Progenitor cell of endocrine pancreas (in vitro differentiated cells): ENCODE data around the gene ZNF630. TPM values are rescaled to one million over a fixed set of nuclear protein-coding genes. Genes with fewer than 3 reads are reported as not detected.
"Not testable (repeated sequence)": the region's sequence is repeated elsewhere in the genome, so short reads cannot be mapped to it uniquely, and the experiment has no call there.

Source experiments
- DNase-seq: peaks from one replicate; pipeline ENCODE4 v3.0.0; 2021; ENCODE audit warnings: low spot score; ENCODE audit not compliant: unreplicated experiment
- H3K27ac Mint-ChIP-seq: 2 replicates; pipeline ENCODE4 v1.8.0; 2021; ENCODE audit warnings: mild to moderate bottlenecking, moderate library complexity, mixed read lengths
- H3K27me3 Mint-ChIP-seq: 2 replicates; pipeline ENCODE4 v1.8.0; 2021; ENCODE audit warnings: mixed read lengths
- H3K36me3 Mint-ChIP-seq: 2 replicates; pipeline ENCODE4 v1.8.0; 2022; ENCODE audit warnings: mixed read lengths; ENCODE audit not compliant: insufficient read depth
- H3K4me1 Mint-ChIP-seq: 2 replicates; pipeline ENCODE4 v1.8.0; 2021; ENCODE audit warnings: low read depth, mixed read lengths
- H3K4me3 Mint-ChIP-seq: 2 replicates; pipeline ENCODE4 v1.8.0; 2021; ENCODE audit warnings: low read depth, mild to moderate bottlenecking, moderate library complexity, mixed read lengths
- H3K9me3 Mint-ChIP-seq: 2 replicates; pipeline ENCODE4 v1.8.0; 2021; ENCODE audit warnings: low read depth, mixed read lengths
- long read RNA-seq: library from polyadenylated mRNA; unstranded; transcript quantifications from one replicate; pipeline ENCODE4 v2.0.0, GENCODE V29; 2020
- total RNA-seq: library from RNA; stranded (reverse); gene quantifications from 2 replicates; pipeline ENCODE4 v1.2.1, GENCODE V29; 2021
- TF ChIP-seq, protein P1 (sequence below): fragments of 200-600 bp; sonication (generic); IDR thresholded peaks from one replicate; pipeline ENCODE4 v1.5.0; 2021; ENCODE audit warnings: antibody characterized with exemption, mild to moderate bottlenecking; ENCODE audit not compliant: unreplicated experiment

The ZNF630 gene
- 2.7 and 3.0 TPM in 2 replicates for total RNA-seq
- long read RNA-seq, transcript ZNF630-206 (5 exons, 2,829 nt): major isoform, 7 of 16 reads
- long read RNA-seq, partial matches to known transcripts: 0 of 16 reads
- long read RNA-seq, other reads (novel, unspliced or antisense): 8 of 16 reads

GRCh38 chrX:48071064-48071985 is at the start of gene ZNF630:
ZNF630 (minus strand) TSS chrX:48071640; CDS start chrX:48066886, 4,754 bp downstream.
- Mint-ChIP-seq H3K27me3 (no peaks in the 10 kb centered on the region), H3K4me1 (peaks cover 6% of the 10 kb centered on the region), H3K4me3 (peak within 1 kb of the TSS; percentile 95), H3K27ac (peak within 1 kb of the TSS; percentile 99), H3K9me3 (peaks cover 3% of the 10 kb centered on the region), H3K36me3 (peaks cover 2% of the 10 kb centered on the region)
- TF ChIP-seq, protein P1, sequence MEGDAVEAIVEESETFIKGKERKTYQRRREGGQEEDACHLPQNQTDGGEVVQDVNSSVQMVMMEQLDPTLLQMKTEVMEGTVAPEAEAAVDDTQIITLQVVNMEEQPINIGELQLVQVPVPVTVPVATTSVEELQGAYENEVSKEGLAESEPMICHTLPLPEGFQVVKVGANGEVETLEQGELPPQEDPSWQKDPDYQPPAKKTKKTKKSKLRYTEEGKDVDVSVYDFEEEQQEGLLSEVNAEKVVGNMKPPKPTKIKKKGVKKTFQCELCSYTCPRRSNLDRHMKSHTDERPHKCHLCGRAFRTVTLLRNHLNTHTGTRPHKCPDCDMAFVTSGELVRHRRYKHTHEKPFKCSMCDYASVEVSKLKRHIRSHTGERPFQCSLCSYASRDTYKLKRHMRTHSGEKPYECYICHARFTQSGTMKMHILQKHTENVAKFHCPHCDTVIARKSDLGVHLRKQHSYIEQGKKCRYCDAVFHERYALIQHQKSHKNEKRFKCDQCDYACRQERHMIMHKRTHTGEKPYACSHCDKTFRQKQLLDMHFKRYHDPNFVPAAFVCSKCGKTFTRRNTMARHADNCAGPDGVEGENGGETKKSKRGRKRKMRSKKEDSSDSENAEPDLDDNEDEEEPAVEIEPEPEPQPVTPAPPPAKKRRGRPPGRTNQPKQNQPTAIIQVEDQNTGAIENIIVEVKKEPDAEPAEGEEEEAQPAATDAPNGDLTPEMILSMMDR: no peak
- DNase-seq: peak; percentile 41

GRCh38 chrX:48107717-48108116 is 36.3 kb upstream of the ZNF630 start:
- TF ChIP-seq, protein P1: no peak
- no peak overlapping the region for H3K27ac Mint-ChIP-seq
- peaks cover 3% of the 10 kb centered on the region for H3K9me3 Mint-ChIP-seq
- H3K36me3 Mint-ChIP-seq: no peaks in the 10 kb centered on the region
- no peaks in the 10 kb centered on the region for H3K27me3 Mint-ChIP-seq
- H3K4me3 Mint-ChIP-seq: no peak overlapping the region
- no peak for DNase-seq
- no peaks in the 10 kb centered on the region for H3K4me1 Mint-ChIP-seq

- Mint-ChIP-seq H3K4me3 (no peak overlapping the region), H3K27me3 (no peaks in the 10 kb centered on the region), H3K9me3 (peaks cover 13% of the 10 kb centered on the region), H3K36me3 (no peaks in the 10 kb centered on the region), H3K27ac (no peak overlapping the region), H3K4me1 (no peaks in the 10 kb centered on the region)
- TF ChIP-seq, protein P1: no peak
- DNase-seq: no peak
Measured at GRCh38 chrX:48102874-48103374, 31.5 kb upstream of the ZNF630 start.

DNA sequence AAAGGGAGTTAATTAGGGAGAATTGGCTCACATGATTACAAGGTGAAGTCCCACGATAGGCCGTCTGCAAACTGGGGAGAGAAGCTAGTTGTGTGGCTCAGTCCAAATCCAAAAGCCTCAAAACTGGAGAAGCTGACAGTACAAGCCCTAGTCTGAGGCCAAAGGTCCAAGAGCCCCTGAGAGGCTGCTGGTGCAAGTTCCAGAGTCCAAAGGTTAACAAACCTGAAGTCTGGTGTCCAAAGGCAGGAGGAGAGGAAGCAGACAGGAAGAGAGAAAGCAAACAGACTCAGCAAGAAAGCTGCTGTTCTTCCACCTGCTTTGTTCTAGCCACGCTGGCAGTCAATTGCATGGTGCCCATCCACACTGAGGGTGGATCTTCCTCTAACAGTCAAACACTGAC is 30.0 kb upstream of the ZNF630 start:
- Mint-ChIP-seq H3K9me3 (peaks cover 13% of the 10 kb centered on the region), H3K4me3 (no peak overlapping the region), H3K27ac (no peak overlapping the region), H3K36me3 (no peaks in the 10 kb centered on the region), H3K4me1 (no peaks in the 10 kb centered on the region), H3K27me3 (no peaks in the 10 kb centered on the region)
- TF ChIP-seq, protein P1: no peak
- no peak for DNase-seq

DNA sequence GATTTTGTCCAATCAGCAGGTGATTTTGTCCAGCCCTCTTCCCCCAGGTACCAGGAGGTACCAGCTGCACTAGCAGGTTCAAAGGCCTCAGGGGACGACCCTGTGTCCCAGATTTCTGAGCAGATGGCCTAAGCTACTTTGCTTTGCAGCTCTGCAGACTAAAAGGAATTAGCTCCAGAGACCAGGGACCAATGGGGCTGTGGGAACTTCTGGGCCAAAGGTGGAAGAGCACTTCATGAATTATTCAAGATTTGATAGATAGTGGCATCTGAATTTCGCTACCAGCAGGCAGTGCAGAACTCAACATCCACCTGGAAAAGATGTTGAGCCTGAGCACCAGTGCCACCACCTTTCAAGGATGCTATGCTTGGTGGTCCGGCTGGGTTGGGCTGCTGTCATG is 21.1 kb upstream of the ZNF630 start:
- DNase-seq, H3K27ac Mint-ChIP-seq, H3K36me3 Mint-ChIP-seq, H3K4me1 Mint-ChIP-seq, H3K27me3 Mint-ChIP-seq, H3K4me3 Mint-ChIP-seq, H3K9me3 Mint-ChIP-seq: not testable (repeated sequence)
